ENCODE measurements around the gene MRPS14. TPM values are rescaled to one million over a fixed set of nuclear protein-coding genes. Genes with fewer than 3 reads are reported as not detected.
A peak's percentile ranks its signal among the peaks of the same experiment; 100 is the strongest.

MRPS14 gene
- total and polyA plus RNA-seq, 9 of the 15 experiments (the other 6 are each of a cell fraction or from before 2014, with no cell fraction given): 38.1 to 231 (median 54.9) TPM

GRCh38 chr1:174998569-174999215 lies 24.5 kb downstream of the MRPS14 start (continued):
- TF ChIP-seq KAT8 (IDR thresholded peaks at IDR 0.05; ENCODE audit: low read depth) (no peak), AFF4 (CRISPR knock-in tag; IDR thresholded peaks at IDR 0.05) (0 out of 2 replicates have a peak, but pooled peaks have one; percentile 47), MAX (CRISPR knock-in tag; IDR thresholded peaks at IDR 0.05) (no peak), ZNF212 (CRISPR knock-in tag; IDR thresholded peaks at IDR 0.05) (0 out of 2 replicates have a peak, but pooled peaks have one; percentile 51), BCL6 (CRISPR knock-in tag; IDR thresholded peaks at IDR 0.05) (no peak), ZSCAN32 (CRISPR knock-in tag; IDR thresholded peaks at IDR 0.05) (peak; percentile 74), RBM39 (optimal IDR thresholded peaks at IDR 0.05; ENCODE audit: low read depth, low read length) (no peak), PTBP1 (IDR thresholded peaks at IDR 0.05; ENCODE audit: low read depth, low read length) (no peak), ZNF584 (CRISPR knock-in tag; IDR thresholded peaks at IDR 0.05; ENCODE audit: low read depth) (no peak), ZNF766 (CRISPR knock-in tag; conservative IDR thresholded peaks at IDR 0.05) (peak; percentile 92), IRF1 (CRISPR knock-in tag; IDR thresholded peaks at IDR 0.05; ENCODE audit: borderline replicate concordance) (peak; percentile 3; the same call in 1 of the 2 replicates), BRD4 (IDR thresholded peaks at IDR 0.05) (peak; percentile 100), CTCF (IDR thresholded peaks at IDR 0.05 in 2 of 3, conservative IDR thresholded peaks at IDR 0.05 in 1 of 3; ENCODE audit: insufficient read depth in 2 of 3, low read depth in 1 of 3, low read length in 3 of 3) (peak; percentile 64 to 87 (median 86)), FOXA3 (CRISPR knock-in tag; conservative IDR thresholded peaks at IDR 0.05 in 1 of 2, IDR thresholded peaks at IDR 0.05 in 1 of 2) (peak in 1 of 2 experiments; percentile 28; a peak in 2 of 4 replicates), ZNF174 (CRISPR knock-in tag; IDR thresholded peaks at IDR 0.05) (peak; percentile 72; the same call in 1 of the 2 replicates), ZNF79 (CRISPR knock-in tag; IDR thresholded peaks at IDR 0.05; ENCODE audit: low read depth) (0 out of 2 replicates have a peak, but pooled peaks have one; percentile 56), ZNF239 (CRISPR knock-in tag; IDR thresholded peaks at IDR 0.05) (peak; percentile 39), ARNT (IDR thresholded peaks at IDR 0.05) (peak; percentile 32 to 73; a peak in 3 of 4 replicates), BMI1 (IDR thresholded peaks at IDR 0.05; ENCODE audit: low read length) (no peak), SLC30A9 (CRISPR knock-in tag; IDR thresholded peaks at IDR 0.05) (0 out of 2 replicates have a peak, but pooled peaks have one; percentile 37), CHCHD3 (CRISPR knock-in tag; IDR thresholded peaks at IDR 0.05) (no peak)

Data from K562 (cell line).